WTC11 (cell line): Measurements from ENCODE around the gene TEK. TPM values are rescaled to one million over a fixed set of nuclear protein-coding genes. Genes with fewer than 3 reads are reported as not detected.

Experiments
- ATAC-seq: fragments of 200-7000 bp; cut with Tn5 transposase; 2 replicates; pipeline ENCODE4 v1.10.0; 2021; ENCODE audit warnings: mild to moderate bottlenecking, moderate library complexity
- CTCF ChIA-PET: fragments of 300-600 bp; sonication (Branson Sonifier 250); formaldehyde crosslinking; loops from one replicate; lab custom pipeline; 2021; ENCODE audit warnings: antibody characterized with exemption; lab: Charles Lee
- POLR2A ChIA-PET: fragments of 350-600 bp; sonication (Branson Sonifier 250); formaldehyde crosslinking; loops from one replicate; lab custom pipeline; 2021; ENCODE audit warnings: antibody characterized with exemption; lab: Charles Lee
- DNase-seq: peaks from one replicate; pipeline ENCODE4 v3.0.0; 2021; ENCODE audit warnings: low spot score
- H3K27ac Mint-ChIP-seq: 2 replicates; pipeline ENCODE4 v1.8.0; 2021; ENCODE audit warnings: mixed read lengths
- H3K27me3 Mint-ChIP-seq: 2 replicates; pipeline ENCODE4 v1.8.0; 2021; ENCODE audit warnings: low read depth, mild to moderate bottlenecking, moderate library complexity, mixed read lengths
- H3K36me3 Mint-ChIP-seq: 2 replicates; pipeline ENCODE4 v1.8.0; 2021; ENCODE audit warnings: mixed read lengths
- H3K4me1 Mint-ChIP-seq: 2 replicates; pipeline ENCODE4 v1.8.0; 2022; ENCODE audit warnings: mixed read lengths
- H3K4me3 Mint-ChIP-seq: 2 replicates; pipeline ENCODE4 v1.8.0; 2021; ENCODE audit warnings: mild to moderate bottlenecking, moderate library complexity, mixed read lengths
- H3K9me3 Mint-ChIP-seq: 2 replicates; pipeline ENCODE4 v1.8.0; 2021; ENCODE audit warnings: mixed read lengths
- CREB1 ChIP-seq: sonication (generic); formaldehyde crosslinking; IDR thresholded peaks from 2 replicates; pipeline ENCODE4 v1.8.0; 2023; ENCODE audit warnings: mild to moderate bottlenecking, missing genetic modification reagents
- ESRRA ChIP-seq: sonication (generic); formaldehyde crosslinking; IDR thresholded peaks from 2 replicates; pipeline ENCODE4 v1.8.1; 2022; ENCODE audit warnings: mild to moderate bottlenecking, missing genetic modification reagents, borderline replicate concordance
- GRHL2 ChIP-seq: fragments of 250-450 bp; sonication (Bioruptor Pico); IDR thresholded peaks from 2 replicates; pipeline ENCODE4 v1.8.0; 2022; ENCODE audit warnings: mild to moderate bottlenecking, moderate library complexity; ENCODE audit not compliant: insufficient replicate concordance, severe bottlenecking
- JUN ChIP-seq: sonication (generic); formaldehyde crosslinking; IDR thresholded peaks from 2 replicates; pipeline ENCODE4 v1.8.0; 2023; ENCODE audit warnings: mild to moderate bottlenecking, missing genetic modification reagents
- RELA ChIP-seq: sonication (generic); formaldehyde crosslinking; IDR thresholded peaks from 2 replicates; pipeline ENCODE4 v1.8.1; 2022; ENCODE audit warnings: missing genetic modification reagents, mild to moderate bottlenecking, borderline replicate concordance
- RORB ChIP-seq: fragments of 250-450 bp; sonication (Bioruptor Pico); IDR thresholded peaks from 2 replicates; pipeline ENCODE4 v1.9.0; 2021; ENCODE audit warnings: mild to moderate bottlenecking
- SMAD3 ChIP-seq: sonication (generic); formaldehyde crosslinking; IDR thresholded peaks from 2 replicates; pipeline ENCODE4 v1.8.0; 2022; ENCODE audit warnings: missing genetic modification reagents, mild to moderate bottlenecking, borderline replicate concordance
- SMAD4 ChIP-seq: sonication (generic); formaldehyde crosslinking; IDR thresholded peaks from 2 replicates; pipeline ENCODE4 v1.8.0; 2022; ENCODE audit warnings: mild to moderate bottlenecking, missing genetic modification reagents
- TEAD1 ChIP-seq: sonication (generic); formaldehyde crosslinking; IDR thresholded peaks from 2 replicates; pipeline ENCODE4 v1.8.0; 2022; ENCODE audit warnings: mild to moderate bottlenecking, missing genetic modification reagents
- TEAD4 ChIP-seq: sonication (generic); formaldehyde crosslinking; IDR thresholded peaks from 2 replicates; pipeline ENCODE4 v1.8.0; 2022; ENCODE audit warnings: mild to moderate bottlenecking, missing genetic modification reagents
- ZBTB21 ChIP-seq: sonication (generic); formaldehyde crosslinking; IDR thresholded peaks from 2 replicates; pipeline ENCODE4 v1.8.1; 2023; ENCODE audit warnings: mild to moderate bottlenecking, missing genetic modification reagents, borderline replicate concordance
- ZNF232 ChIP-seq: sonication (generic); formaldehyde crosslinking; IDR thresholded peaks from 2 replicates; pipeline ENCODE4 v1.8.0; 2022; ENCODE audit warnings: mild to moderate bottlenecking, missing genetic modification reagents
- ZNF423 ChIP-seq: fragments of 250-450 bp; sonication (Bioruptor Pico); IDR thresholded peaks from 2 replicates; pipeline ENCODE4 v2.1.2; 2022; ENCODE audit warnings: mild to moderate bottlenecking, moderate library complexity
- total RNA-seq: library from RNA; stranded (reverse); gene quantifications from 3 replicates; pipeline ENCODE4 v1.2.3, GENCODE V29; 2021
- TF ChIP-seq, protein P1 (sequence below): sonication (generic); formaldehyde crosslinking; IDR thresholded peaks from 2 replicates; pipeline ENCODE4 v1.8.0; 2022; ENCODE audit warnings: mild to moderate bottlenecking, missing genetic modification reagents
- TF ChIP-seq, protein P2 (sequence below): fragments of 250-450 bp; sonication (Bioruptor Pico); IDR thresholded peaks from 2 replicates; pipeline ENCODE4 v2.1.2; 2022; ENCODE audit warnings: mild to moderate bottlenecking, moderate library complexity
- TF ChIP-seq, protein P3 (sequence below): sonication (generic); formaldehyde crosslinking; IDR thresholded peaks from 2 replicates; pipeline ENCODE4 v1.8.1; 2023; ENCODE audit warnings: mild to moderate bottlenecking, missing genetic modification reagents, moderate library complexity
- TF ChIP-seq, protein P4 (sequence below): fragments of 200-600 bp; IDR thresholded peaks from 2 replicates; pipeline ENCODE4 v1.8.0; 2022; ENCODE audit warnings: antibody characterized with exemption
- TF ChIP-seq, protein P5 (sequence below): fragments of 250-450 bp; sonication (Bioruptor Pico); IDR thresholded peaks from 2 replicates; pipeline ENCODE4 v1.9.0; 2021; ENCODE audit warnings: mild to moderate bottlenecking
- TF ChIP-seq, protein P6 (sequence below): sonication (generic); formaldehyde crosslinking; IDR thresholded peaks from 2 replicates; pipeline ENCODE4 v1.8.0; 2022; ENCODE audit warnings: missing genetic modification reagents
- TF ChIP-seq, protein P7 (sequence below): sonication (generic); formaldehyde crosslinking; IDR thresholded peaks from 2 replicates; pipeline ENCODE4 v1.8.0; 2022; ENCODE audit warnings: mild to moderate bottlenecking, missing genetic modification reagents

The TEK gene
- total RNA-seq, 1 experiment from 2014 or later, result 3.1 TPM

DNA sequence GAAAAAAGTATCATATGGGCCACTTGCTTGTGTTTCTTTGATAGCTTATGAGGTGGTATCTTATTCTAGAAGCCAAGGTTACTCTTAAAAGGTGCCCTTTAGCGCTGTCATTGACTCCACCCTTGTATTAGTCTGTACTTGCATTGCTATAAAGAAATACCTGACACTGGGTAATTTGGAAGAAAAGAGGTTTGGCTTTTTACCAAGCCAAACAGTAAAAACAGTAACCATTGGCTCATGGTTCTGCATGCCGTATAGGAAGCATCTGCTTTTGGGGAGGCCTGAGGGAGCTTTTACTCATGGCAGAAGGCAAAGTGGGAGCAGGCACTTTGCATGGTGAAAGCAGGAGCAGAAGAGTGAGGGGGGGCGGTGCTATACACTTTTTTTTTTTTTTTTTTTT is 87.4 kb downstream of the TEK start:
- no peak for DNase-seq
- ATAC-seq, result no peak
- ChIA-PET POLR2A (no interaction called here), CTCF (no interaction called here)
- Mint-ChIP-seq H3K36me3 (no peaks in the 10 kb centered on the region), H3K4me1 (no peaks in the 10 kb centered on the region), H3K9me3 (no peaks in the 10 kb centered on the region), H3K27ac (no peak overlapping the region), H3K4me3 (no peak overlapping the region), H3K27me3 (no peaks in the 10 kb centered on the region)
- TF ChIP-seq RELA (no peak), TEAD4 (CRISPR knock-in tag) (no peak), JUN (no peak), ZNF232 (no peak), CREB1 (CRISPR knock-in tag) (no peak), SMAD4 (CRISPR knock-in tag) (no peak), RORB (no peak), GRHL2 (CRISPR knock-in tag) (no peak), ZBTB21 (CRISPR knock-in tag) (no peak), TEAD1 (CRISPR knock-in tag) (no peak), ZNF423 (no peak), SMAD3 (CRISPR knock-in tag) (no peak), ESRRA (CRISPR knock-in tag) (no peak)
- TF ChIP-seq, protein P1, sequence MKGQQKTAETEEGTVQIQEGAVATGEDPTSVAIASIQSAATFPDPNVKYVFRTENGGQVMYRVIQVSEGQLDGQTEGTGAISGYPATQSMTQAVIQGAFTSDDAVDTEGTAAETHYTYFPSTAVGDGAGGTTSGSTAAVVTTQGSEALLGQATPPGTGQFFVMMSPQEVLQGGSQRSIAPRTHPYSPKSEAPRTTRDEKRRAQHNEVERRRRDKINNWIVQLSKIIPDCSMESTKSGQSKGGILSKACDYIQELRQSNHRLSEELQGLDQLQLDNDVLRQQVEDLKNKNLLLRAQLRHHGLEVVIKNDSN (CRISPR knock-in tag), result no peak
- TF ChIP-seq, protein P2, sequence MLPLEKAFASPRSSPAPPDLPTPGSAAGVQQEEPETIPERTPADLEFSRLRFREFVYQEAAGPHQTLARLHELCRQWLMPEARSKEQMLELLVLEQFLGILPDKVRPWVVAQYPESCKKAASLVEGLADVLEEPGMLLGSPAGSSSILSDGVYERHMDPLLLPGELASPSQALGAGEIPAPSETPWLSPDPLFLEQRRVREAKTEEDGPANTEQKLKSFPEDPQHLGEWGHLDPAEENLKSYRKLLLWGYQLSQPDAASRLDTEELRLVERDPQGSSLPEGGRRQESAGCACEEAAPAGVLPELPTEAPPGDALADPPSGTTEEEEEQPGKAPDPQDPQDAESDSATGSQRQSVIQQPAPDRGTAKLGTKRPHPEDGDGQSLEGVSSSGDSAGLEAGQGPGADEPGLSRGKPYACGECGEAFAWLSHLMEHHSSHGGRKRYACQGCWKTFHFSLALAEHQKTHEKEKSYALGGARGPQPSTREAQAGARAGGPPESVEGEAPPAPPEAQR, result no peak
- TF ChIP-seq, protein P3, sequence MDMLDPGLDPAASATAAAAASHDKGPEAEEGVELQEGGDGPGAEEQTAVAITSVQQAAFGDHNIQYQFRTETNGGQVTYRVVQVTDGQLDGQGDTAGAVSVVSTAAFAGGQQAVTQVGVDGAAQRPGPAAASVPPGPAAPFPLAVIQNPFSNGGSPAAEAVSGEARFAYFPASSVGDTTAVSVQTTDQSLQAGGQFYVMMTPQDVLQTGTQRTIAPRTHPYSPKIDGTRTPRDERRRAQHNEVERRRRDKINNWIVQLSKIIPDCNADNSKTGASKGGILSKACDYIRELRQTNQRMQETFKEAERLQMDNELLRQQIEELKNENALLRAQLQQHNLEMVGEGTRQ, result no peak
- TF ChIP-seq, protein P4, sequence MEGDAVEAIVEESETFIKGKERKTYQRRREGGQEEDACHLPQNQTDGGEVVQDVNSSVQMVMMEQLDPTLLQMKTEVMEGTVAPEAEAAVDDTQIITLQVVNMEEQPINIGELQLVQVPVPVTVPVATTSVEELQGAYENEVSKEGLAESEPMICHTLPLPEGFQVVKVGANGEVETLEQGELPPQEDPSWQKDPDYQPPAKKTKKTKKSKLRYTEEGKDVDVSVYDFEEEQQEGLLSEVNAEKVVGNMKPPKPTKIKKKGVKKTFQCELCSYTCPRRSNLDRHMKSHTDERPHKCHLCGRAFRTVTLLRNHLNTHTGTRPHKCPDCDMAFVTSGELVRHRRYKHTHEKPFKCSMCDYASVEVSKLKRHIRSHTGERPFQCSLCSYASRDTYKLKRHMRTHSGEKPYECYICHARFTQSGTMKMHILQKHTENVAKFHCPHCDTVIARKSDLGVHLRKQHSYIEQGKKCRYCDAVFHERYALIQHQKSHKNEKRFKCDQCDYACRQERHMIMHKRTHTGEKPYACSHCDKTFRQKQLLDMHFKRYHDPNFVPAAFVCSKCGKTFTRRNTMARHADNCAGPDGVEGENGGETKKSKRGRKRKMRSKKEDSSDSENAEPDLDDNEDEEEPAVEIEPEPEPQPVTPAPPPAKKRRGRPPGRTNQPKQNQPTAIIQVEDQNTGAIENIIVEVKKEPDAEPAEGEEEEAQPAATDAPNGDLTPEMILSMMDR, result no peak
- TF ChIP-seq, protein P5, sequence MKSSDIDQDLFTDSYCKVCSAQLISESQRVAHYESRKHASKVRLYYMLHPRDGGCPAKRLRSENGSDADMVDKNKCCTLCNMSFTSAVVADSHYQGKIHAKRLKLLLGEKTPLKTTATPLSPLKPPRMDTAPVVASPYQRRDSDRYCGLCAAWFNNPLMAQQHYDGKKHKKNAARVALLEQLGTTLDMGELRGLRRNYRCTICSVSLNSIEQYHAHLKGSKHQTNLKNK (CRISPR knock-in tag), result no peak
- TF ChIP-seq, protein P6, sequence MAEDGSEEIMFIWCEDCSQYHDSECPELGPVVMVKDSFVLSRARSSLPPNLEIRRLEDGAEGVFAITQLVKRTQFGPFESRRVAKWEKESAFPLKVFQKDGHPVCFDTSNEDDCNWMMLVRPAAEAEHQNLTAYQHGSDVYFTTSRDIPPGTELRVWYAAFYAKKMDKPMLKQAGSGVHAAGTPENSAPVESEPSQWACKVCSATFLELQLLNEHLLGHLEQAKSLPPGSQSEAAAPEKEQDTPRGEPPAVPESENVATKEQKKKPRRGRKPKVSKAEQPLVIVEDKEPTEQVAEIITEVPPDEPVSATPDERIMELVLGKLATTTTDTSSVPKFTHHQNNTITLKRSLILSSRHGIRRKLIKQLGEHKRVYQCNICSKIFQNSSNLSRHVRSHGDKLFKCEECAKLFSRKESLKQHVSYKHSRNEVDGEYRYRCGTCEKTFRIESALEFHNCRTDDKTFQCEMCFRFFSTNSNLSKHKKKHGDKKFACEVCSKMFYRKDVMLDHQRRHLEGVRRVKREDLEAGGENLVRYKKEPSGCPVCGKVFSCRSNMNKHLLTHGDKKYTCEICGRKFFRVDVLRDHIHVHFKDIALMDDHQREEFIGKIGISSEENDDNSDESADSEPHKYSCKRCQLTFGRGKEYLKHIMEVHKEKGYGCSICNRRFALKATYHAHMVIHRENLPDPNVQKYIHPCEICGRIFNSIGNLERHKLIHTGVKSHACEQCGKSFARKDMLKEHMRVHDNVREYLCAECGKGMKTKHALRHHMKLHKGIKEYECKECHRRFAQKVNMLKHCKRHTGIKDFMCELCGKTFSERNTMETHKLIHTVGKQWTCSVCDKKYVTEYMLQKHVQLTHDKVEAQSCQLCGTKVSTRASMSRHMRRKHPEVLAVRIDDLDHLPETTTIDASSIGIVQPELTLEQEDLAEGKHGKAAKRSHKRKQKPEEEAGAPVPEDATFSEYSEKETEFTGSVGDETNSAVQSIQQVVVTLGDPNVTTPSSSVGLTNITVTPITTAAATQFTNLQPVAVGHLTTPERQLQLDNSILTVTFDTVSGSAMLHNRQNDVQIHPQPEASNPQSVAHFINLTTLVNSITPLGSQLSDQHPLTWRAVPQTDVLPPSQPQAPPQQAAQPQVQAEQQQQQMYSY, result no peak
- TF ChIP-seq, protein P7, sequence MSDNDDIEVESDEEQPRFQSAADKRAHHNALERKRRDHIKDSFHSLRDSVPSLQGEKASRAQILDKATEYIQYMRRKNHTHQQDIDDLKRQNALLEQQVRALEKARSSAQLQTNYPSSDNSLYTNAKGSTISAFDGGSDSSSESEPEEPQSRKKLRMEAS (CRISPR knock-in tag), result no peak
